Activated naive CD4-positive, alpha-beta T cell (primary cell): Measurements from ENCODE around the gene PCNX2.

Source experiments
- DNase-seq, 4 experiments: peaks; one replicate each; lab custom pipeline; 2025; lab: John Stamatoyannopoulos, UW

The PCNX2 gene

GRCh38 chr1:232984577-232985425 is 310.7 kb downstream of the PCNX2 start:
- DNase-seq: no peak

- no peak for DNase-seq
Measured at GRCh38 chr1:232983817-232984567, 311.5 kb downstream of the PCNX2 start.

- no peak for DNase-seq
Measured at GRCh38 chr1:232983375-232983774, 312.1 kb downstream of the PCNX2 start.

- DNase-seq: no peak
Measured at GRCh38 chr1:232982238-232982944, 313.1 kb downstream of the PCNX2 start.

GRCh38 chr1:232980986-232981560 is 314.5 kb downstream of the PCNX2 start:
- no peak for DNase-seq

- no peak for DNase-seq
Measured at GRCh38 chr1:232980355-232980978, 315.1 kb downstream of the PCNX2 start.

- no peak for DNase-seq
Measured at GRCh38 chr1:232979558-232979957, 316.0 kb downstream of the PCNX2 start.

GRCh38 chr1:232978815-232979214 is 316.7 kb downstream of the PCNX2 start:
- DNase-seq: no peak

- no peak for DNase-seq
Measured at GRCh38 chr1:232978091-232978634, 317.4 kb downstream of the PCNX2 start.

- no peak for DNase-seq
Measured at GRCh38 chr1:232974971-232975370, 320.6 kb downstream of the PCNX2 start.

GRCh38 chr1:232973652-232974611 is 321.6 kb downstream of the PCNX2 start:
- DNase-seq: no peak

- DNase-seq: no peak
Measured at GRCh38 chr1:232970508-232970907, 325.0 kb downstream of the PCNX2 start.

- no peak for DNase-seq
Measured at GRCh38 chr1:232969799-232970198, 325.7 kb downstream of the PCNX2 start.

- no peak for DNase-seq
Measured at GRCh38 chr1:232968965-232969364, 326.6 kb downstream of the PCNX2 start.

GRCh38 chr1:232968391-232968790 is 327.1 kb downstream of the PCNX2 start:
- no peak for DNase-seq

- no peak for DNase-seq
Measured at GRCh38 chr1:232966663-232967062, 328.9 kb downstream of the PCNX2 start.

- no peak for DNase-seq
Measured at GRCh38 chr1:232965912-232966217, 329.7 kb downstream of the PCNX2 start.

GRCh38 chr1:232965124-232965911 is 330.2 kb downstream of the PCNX2 start:
- DNase-seq: no peak

- no peak for DNase-seq
Measured at GRCh38 chr1:232964601-232965000, 330.9 kb downstream of the PCNX2 start.
